GM18517 (cell line): ENCODE results near the gene ARL5B.

ENCODE experiments used
- ATAC-seq: cut with Tn5 transposase; IDR thresholded peaks from one replicate; pipeline ENCODE4 v1.9.1; 2021; ENCODE audit warnings: mild to moderate bottlenecking, moderate library complexity; ENCODE audit not compliant: unreplicated experiment

The ARL5B gene

DNA sequence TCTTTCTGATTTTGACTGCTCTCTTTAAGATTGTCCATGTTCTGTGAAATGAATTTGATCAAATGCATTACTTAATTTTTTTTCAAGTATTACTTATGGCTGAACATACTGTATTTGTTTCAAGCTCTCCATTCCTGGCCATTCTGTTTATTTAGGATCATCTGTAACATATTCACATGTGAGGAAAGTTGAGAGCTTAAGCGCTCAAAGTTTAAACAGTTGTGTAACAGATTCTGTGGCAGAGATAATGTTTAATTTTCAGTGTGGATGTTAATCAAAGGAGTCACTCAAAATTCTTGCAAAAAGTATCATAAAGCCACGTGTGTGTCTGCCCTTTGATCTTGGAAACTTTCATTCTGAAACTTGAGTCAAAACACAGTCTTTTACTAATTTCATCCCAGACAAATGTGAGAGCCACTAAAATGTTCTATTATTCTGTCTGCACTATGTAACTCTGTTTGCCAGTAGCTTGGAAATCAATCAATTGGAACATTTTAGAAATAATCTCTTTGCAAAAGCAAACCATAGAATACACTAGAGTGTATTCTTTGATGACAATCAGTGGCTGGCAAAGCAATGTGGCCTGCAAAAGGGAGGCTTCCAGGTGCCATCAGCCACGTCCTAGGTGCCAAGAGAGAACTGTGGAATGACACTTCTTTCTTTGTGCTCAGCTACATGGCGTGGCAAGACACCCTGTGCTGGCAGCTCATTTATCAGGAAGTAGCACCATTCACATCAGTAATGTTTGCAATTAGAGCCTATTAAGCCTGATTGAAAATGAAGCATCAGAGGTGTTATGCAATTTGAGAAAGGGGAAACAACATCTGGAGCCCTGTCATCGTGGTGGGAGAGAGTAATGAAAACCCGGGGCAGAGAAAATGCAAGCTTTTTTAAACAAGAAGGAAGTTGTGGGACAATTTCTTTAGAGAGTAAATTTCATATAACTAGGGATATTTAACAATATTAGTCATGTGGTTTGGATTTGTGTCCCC, 40.9 kb downstream of the ARL5B start:
- no peak for ATAC-seq

DNA sequence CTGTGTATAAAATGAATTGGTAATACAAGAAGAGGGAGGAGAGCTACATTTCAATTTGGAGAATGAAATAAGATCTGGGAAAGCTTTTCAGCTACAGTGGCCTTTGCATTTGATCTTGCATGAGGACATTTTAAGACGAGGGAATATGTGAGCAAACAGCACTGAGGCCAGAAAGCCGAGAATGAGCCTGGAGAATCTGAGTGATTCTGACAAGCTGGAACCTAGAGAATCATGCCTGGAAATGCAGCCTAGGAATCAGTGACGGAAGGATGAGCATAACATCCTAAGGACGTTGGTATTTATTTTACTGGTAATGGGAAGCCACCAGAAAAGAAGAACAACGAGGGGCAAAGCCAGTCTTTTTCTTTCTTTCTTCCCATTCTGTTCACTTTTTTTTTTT, 44.3 kb downstream of the ARL5B start:
- no peak for ATAC-seq

DNA sequence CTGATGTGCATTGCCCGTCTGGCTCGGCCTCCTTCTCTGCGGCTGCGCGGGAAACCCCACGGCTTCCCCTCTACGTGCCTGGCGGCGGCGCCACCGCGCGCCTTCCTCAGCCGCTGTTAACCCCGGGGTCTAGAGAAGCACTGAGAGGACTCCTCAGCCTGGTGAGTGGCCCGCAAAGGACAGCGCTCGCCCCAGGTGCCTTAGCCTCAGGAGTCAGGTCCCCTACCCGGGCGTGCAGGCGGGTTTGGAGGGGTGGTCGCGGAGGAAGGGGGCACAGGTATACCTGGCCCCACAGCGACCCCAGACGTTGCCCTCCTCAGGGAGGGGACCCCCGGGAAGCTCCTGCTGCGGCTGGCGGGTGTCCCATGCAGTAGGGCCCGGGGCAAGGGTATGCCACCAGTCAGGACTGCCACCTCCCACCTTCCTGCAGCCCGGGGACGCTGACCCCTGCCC, 51.0 kb downstream of the ARL5B start:
- ATAC-seq = no peak

DNA sequence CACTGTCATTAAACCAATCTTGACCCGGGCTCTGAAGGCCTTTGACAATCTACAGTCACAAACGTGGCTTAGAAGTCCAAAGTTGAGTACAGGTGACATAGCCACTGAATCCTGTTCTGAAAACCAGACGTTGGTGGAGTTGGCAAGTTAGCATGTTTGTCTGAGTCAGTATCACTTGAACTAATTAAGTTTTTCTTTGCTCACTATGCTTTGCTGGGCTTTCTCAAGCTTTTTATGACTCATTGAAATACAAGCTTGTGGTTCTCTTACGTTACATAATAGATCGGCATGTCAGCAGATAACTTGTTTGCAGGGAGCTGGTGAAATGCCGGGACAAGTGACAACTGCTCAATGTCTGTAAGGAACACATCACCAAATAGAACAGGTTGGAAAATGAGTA, 53.8 kb downstream of the ARL5B start:
- ATAC-seq = no peak

DNA sequence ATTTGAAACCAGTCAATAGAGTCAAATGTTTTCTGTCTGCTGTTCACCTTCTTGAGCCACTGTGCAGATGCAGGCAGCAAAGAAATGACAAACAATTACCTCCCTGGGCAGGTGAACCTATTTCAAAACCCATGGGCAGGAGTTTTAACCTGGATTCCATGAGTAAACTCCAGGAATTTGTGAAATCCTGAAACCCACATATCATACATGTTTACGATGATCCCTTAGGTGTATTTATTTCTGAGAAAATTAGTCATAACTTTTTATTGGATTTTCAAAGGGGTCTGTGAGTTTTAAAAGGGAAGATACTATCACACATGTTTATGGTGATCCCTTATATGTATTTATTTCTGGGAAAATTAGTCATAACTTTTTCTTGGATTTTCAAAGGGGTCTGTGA, 59.8 kb downstream of the ARL5B start:
- no peak for ATAC-seq

DNA sequence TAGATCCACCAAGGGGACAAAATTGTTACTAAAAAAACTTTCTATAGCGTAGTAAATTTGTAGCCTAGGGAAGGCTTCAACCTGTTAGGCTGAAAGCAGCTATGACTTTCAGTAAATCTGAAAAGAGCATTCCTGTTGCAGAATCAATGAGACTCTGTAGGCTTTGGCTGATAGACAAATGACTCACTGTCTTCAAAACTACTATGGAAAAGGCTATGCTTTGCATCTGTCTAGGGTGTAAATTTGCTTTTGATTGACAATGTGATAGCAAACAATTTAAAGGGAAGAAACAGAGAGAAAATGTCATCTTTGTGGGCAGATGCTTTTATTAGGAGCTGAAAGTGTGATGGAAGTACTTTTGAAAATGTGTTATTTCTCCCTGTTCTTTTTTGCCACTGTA, 60.6 kb downstream of the ARL5B start:
- ATAC-seq = no peak

DNA sequence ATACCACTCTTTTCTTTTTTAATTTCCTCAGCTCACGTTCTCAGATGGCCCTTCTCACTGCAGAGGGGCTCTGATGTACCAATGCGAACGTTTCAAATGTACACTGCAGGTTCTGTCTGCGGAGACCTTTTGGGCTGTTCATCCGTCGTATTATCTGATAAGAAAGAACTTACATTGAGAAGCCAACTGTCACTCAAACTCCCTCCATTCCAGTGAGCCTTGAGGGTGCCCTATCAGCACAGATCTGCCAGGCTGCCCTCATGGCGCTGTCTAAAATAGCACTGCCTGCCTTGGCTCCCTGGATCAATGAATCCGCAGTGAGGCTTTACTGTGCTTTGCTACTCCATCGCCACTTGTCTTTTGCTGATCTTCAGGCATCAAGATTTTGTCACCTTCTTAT, 61.8 kb downstream of the ARL5B start:
- no peak for ATAC-seq

DNA sequence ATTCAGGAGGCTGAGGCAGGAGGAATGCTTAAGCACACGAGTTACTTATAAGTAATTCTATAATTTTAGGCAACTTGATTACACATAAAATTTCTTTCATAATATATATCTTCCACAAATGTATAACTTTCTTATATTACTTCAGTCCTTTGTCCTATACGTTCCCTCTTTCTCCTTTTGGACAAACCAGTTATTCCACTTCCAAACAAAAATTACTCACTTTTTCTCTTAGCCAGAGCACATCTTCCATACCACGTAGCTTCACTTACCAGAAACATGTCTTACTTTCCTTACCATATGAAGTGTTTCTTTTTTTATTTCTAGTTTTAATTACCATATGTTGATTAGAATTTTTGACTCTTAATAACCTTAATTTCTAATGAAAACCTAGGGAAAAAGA, 64.6 kb downstream of the ARL5B start:
- ATAC-seq = no peak
